GM12878 (cell line): ENCODE data around the gene MED1.
"Not testable (repeated sequence)": the region's sequence is repeated elsewhere in the genome, so short reads cannot be mapped to it uniquely, and the experiment has no call there.

Source experiments
- BRCA1 ChIP-seq: IDR thresholded peaks from 2 replicates; pipeline ENCODE4 v1.6.1; 2011; ENCODE audit warnings: low read depth, low read length, improper control_type of control experiment
- EGR1 ChIP-seq, 2 experiments: IDR thresholded peaks; 1 replicate in 1 of 2; 2 replicates in 1 of 2; pipeline ENCODE4 v1.6.1; 2011 to 2012; ENCODE audit warnings: low read depth in 2 of 2, low read length in 2 of 2, borderline replicate concordance in 1 of 2, mild to moderate bottlenecking in 1 of 2, moderate library complexity in 1 of 2
- ESRRA ChIP-seq: IDR thresholded peaks from 2 replicates; pipeline ENCODE4 v1.6.1; 2012; ENCODE audit warnings: mild to moderate bottlenecking, low read length, improper control_type of control experiment
- KDM1A ChIP-seq: fragments of 200-600 bp; sonication (generic); IDR thresholded peaks from 2 replicates; pipeline ENCODE4 v1.6.1; 2016; ENCODE audit warnings: borderline replicate concordance
- POLR2A ChIP-seq: IDR thresholded peaks from 2 replicates; pipeline ENCODE4 v1.6.1; 2011; ENCODE audit warnings: low read depth, mild to moderate bottlenecking, low read length
- SMC3 ChIP-seq: IDR thresholded peaks from 2 replicates; pipeline ENCODE4 v1.6.1; 2011; ENCODE audit warnings: low read length, improper control_type of control experiment, borderline replicate concordance
- TAF1 ChIP-seq: IDR thresholded peaks from 2 replicates; pipeline ENCODE4 v1.6.1; 2011; ENCODE audit warnings: mild to moderate bottlenecking, low read depth, low read length, borderline replicate concordance
- YY1 ChIP-seq: IDR thresholded peaks from 2 replicates; pipeline ENCODE4 v1.6.1; 2011; ENCODE audit warnings: low read depth, mild to moderate bottlenecking, low read length
- TF ChIP-seq, protein P1 (sequence below), 3 experiments: IDR thresholded peaks in 2 of 3; conservative IDR thresholded peaks in 1 of 3; 2 replicates each; pipeline ENCODE4 v1.5.1; 2011; ENCODE audit warnings: low read depth in 3 of 3, low read length in 3 of 3, mild to moderate bottlenecking in 3 of 3, control low read depth in 2 of 3, moderate library complexity in 2 of 3, inconsistent platforms in 1 of 3, mixed read lengths in 1 of 3; ENCODE audit not compliant: control insufficient read depth in 2 of 3, insufficient read depth in 1 of 3; ENCODE audit errors: extremely low read depth in 1 of 3
- TF ChIP-seq, protein P2 (sequence below): IDR thresholded peaks from 2 replicates; pipeline ENCODE4 v1.6.1; 2011; ENCODE audit warnings: low read depth, low read length, improper control_type of control experiment, borderline replicate concordance
- TF ChIP-seq, protein P3 (sequence below): fragments of 450-650 bp; IDR thresholded peaks from 2 replicates; pipeline ENCODE4 v1.6.1; 2018; ENCODE audit warnings: borderline replicate concordance, mild to moderate bottlenecking; ENCODE audit not compliant: partially characterized antibody

DNA sequence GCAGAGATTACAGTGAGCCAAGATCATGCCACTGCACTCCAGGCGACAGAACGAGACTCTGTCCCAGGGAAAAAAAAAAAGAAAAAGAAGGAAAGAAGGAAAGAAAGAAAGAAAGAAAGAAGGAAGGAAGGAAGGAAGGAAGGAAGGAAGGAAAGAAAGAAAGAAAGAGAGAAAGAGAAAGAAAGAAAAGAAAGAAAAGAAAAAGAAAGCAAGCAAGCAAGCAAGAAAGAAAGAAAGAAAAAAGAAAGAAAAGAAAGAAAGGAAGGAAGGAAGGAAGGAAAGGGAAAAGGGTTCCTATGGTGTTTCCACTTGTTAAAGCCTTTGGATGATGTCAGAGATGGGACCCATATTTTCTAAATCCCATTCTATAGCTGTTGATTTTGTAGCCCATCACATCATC lies 11.2 kb downstream of the MED1 start:
- TF ChIP-seq SMC3; POLR2A; TAF1; ESRRA; BRCA1; EGR1 (IDR thresholded peaks at IDR 0.05; ENCODE audit: borderline replicate concordance in 1 of 2, low read depth in 2 of 2, low read length in 2 of 2); YY1; KDM1A: not testable (repeated sequence)
- TF ChIP-seq, protein P1, sequence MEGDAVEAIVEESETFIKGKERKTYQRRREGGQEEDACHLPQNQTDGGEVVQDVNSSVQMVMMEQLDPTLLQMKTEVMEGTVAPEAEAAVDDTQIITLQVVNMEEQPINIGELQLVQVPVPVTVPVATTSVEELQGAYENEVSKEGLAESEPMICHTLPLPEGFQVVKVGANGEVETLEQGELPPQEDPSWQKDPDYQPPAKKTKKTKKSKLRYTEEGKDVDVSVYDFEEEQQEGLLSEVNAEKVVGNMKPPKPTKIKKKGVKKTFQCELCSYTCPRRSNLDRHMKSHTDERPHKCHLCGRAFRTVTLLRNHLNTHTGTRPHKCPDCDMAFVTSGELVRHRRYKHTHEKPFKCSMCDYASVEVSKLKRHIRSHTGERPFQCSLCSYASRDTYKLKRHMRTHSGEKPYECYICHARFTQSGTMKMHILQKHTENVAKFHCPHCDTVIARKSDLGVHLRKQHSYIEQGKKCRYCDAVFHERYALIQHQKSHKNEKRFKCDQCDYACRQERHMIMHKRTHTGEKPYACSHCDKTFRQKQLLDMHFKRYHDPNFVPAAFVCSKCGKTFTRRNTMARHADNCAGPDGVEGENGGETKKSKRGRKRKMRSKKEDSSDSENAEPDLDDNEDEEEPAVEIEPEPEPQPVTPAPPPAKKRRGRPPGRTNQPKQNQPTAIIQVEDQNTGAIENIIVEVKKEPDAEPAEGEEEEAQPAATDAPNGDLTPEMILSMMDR (IDR thresholded peaks at IDR 0.05 in 2 of 3, conservative IDR thresholded peaks at IDR 0.05 in 1 of 3; ENCODE audit: control insufficient read depth in 2 of 3, extremely low read depth in 1 of 3, insufficient read depth in 1 of 3, low read depth in 3 of 3, low read length in 3 of 3): not testable (repeated sequence)
- TF ChIP-seq, protein P2, sequence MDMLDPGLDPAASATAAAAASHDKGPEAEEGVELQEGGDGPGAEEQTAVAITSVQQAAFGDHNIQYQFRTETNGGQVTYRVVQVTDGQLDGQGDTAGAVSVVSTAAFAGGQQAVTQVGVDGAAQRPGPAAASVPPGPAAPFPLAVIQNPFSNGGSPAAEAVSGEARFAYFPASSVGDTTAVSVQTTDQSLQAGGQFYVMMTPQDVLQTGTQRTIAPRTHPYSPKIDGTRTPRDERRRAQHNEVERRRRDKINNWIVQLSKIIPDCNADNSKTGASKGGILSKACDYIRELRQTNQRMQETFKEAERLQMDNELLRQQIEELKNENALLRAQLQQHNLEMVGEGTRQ: not testable (repeated sequence)
- TF ChIP-seq, protein P3, sequence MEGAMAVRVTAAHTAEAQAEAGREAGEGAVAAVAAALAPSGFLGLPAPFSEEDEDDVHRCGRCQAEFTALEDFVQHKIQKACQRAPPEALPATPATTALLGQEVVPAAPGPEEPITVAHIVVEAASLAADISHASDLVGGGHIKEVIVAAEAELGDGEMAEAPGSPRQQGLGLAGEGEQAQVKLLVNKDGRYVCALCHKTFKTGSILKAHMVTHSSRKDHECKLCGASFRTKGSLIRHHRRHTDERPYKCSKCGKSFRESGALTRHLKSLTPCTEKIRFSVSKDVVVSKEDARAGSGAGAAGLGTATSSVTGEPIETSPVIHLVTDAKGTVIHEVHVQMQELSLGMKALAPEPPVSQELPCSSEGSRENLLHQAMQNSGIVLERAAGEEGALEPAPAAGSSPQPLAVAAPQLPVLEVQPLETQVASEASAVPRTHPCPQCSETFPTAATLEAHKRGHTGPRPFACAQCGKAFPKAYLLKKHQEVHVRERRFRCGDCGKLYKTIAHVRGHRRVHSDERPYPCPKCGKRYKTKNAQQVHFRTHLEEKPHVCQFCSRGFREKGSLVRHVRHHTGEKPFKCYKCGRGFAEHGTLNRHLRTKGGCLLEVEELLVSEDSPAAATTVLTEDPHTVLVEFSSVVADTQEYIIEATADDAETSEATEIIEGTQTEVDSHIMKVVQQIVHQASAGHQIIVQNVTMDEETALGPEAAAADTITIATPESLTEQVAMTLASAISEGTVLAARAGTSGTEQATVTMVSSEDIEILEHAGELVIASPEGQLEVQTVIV: not testable (repeated sequence)
